Keratinocyte (primary cell): ENCODE data around the gene CHMP2B. TPM values are rescaled to one million over a fixed set of nuclear protein-coding genes. Genes with fewer than 3 reads are reported as not detected.

Experiments
- DNase-seq: peaks from one replicate; pipeline ENCODE4 v3.0.0-alpha.2; 2011; ENCODE audit warnings: low read depth, missing footprints, low spot score
- FAIRE-seq: peaks from 2 replicates; lab custom pipeline; 2011; peaks lifted over from hg19 to GRCh38; lab: Jason Lieb, UNC
- H2AFZ ChIP-seq: 2 replicates; pipeline ENCODE4 v1.6.0; 2012; ENCODE audit warnings: low read length, control low read depth, inconsistent platforms; ENCODE audit not compliant: control insufficient read depth
- H3K27ac ChIP-seq: 2 replicates; pipeline ENCODE4 v1.5.1; 2011; ENCODE audit warnings: low read length; ENCODE audit not compliant: control insufficient read depth, insufficient read depth
- H3K27me3 ChIP-seq: 3 replicates; pipeline ENCODE4 v1.6.0; 2011; ENCODE audit warnings: low read length; ENCODE audit not compliant: control insufficient read depth, insufficient read depth; ENCODE audit errors: extremely low read depth
- H3K36me3 ChIP-seq, 2 experiments: 2 replicates in 1 of 2; 3 replicates in 1 of 2; pipeline ENCODE4 v1.5.1; 2011; ENCODE audit warnings: low read length in 2 of 2, mild to moderate bottlenecking in 1 of 2; ENCODE audit not compliant: control insufficient read depth in 2 of 2, insufficient read depth in 2 of 2; ENCODE audit errors: extremely low read depth in 1 of 2
- H3K4me1 ChIP-seq: 3 replicates; pipeline ENCODE4 v1.5.1; 2011; ENCODE audit warnings: low read length; ENCODE audit not compliant: control insufficient read depth, insufficient read depth; ENCODE audit errors: extremely low read depth
- H3K4me2 ChIP-seq: 3 replicates; pipeline ENCODE4 v1.6.0; 2011; ENCODE audit warnings: low read depth, low read length; ENCODE audit not compliant: control insufficient read depth, insufficient read depth; ENCODE audit errors: extremely low read depth
- H3K4me3 ChIP-seq, 3 experiments: fragments of 200-600 bp in 1 of 3; sonication (generic) in 1 of 3; 2 replicates in 2 of 3; 3 replicates in 1 of 3; pipeline ENCODE4 v1.5.1; 2011 to 2016; ENCODE audit warnings: low read length in 3 of 3, mild to moderate bottlenecking in 3 of 3, control low read depth in 2 of 3, inconsistent platforms in 1 of 3, low read depth in 1 of 3, mixed read lengths in 1 of 3, mixed run types in 1 of 3, moderate library complexity in 1 of 3; ENCODE audit not compliant: control insufficient read depth in 2 of 3, insufficient read depth in 2 of 3; ENCODE audit errors: extremely low read depth in 1 of 3
- H3K79me2 ChIP-seq: 2 replicates; pipeline ENCODE4 v1.6.0; 2012; ENCODE audit warnings: low read length; ENCODE audit not compliant: control insufficient read depth, insufficient read depth
- H3K9ac ChIP-seq: 3 replicates; pipeline ENCODE4 v1.6.0; 2011; ENCODE audit warnings: low read length; ENCODE audit not compliant: control insufficient read depth, insufficient read depth; ENCODE audit errors: extremely low read depth
- H3K9me1 ChIP-seq: 3 replicates; pipeline ENCODE4 v1.6.0; 2011; ENCODE audit warnings: low read length; ENCODE audit not compliant: control insufficient read depth, insufficient read depth; ENCODE audit errors: extremely low read depth
- H3K9me3 ChIP-seq: 2 replicates; pipeline ENCODE4 v1.5.1; 2012; ENCODE audit warnings: low read depth, low read length; ENCODE audit not compliant: control insufficient read depth
- H4K20me1 ChIP-seq: 3 replicates; pipeline ENCODE4 v1.6.0; 2011; ENCODE audit warnings: low read length; ENCODE audit not compliant: control insufficient read depth, insufficient read depth; ENCODE audit errors: extremely low read depth
- CTCF ChIP-seq, 3 experiments: IDR thresholded peaks in 1 of 3; conservative IDR thresholded peaks in 1 of 3; optimal IDR thresholded peaks in 1 of 3; 2 replicates in 2 of 3; 3 replicates in 1 of 3; pipeline versions ENCODE3 to v1.5.1; 2011; ENCODE audit warnings: low read length in 3 of 3, mild to moderate bottlenecking in 3 of 3, moderate library complexity in 2 of 3, control low read depth in 1 of 3, inconsistent platforms in 1 of 3; ENCODE audit not compliant: insufficient read depth in 2 of 3; ENCODE audit errors: extremely low read depth in 1 of 3
- EZH2 ChIP-seq: IDR thresholded peaks from one replicate; pipeline ENCODE4 v1.6.1; 2012; ENCODE audit warnings: inconsistent platforms, mild to moderate bottlenecking, low read length, moderate library complexity
- dilution Hi-C: fragments of 300-500 bp; cut with MboI; formaldehyde crosslinking; loops from one replicate; pipeline ENCODE4 v1.7.0; 2020; ENCODE audit warnings: low sequenced_read_pairs; ENCODE audit not compliant: extremely low pct_ligation_motif_present
- polyA plus RNA-seq, 5 experiments: library from polyadenylated mRNA; depleted of rRNA in 3 of 5; stranded (reverse) in 3 of 5; stranded (forward) in 1 of 5; unstranded in 1 of 5; fragments of >200 nt; gene quantifications; 1 replicate in 1 of 5; 2 replicates in 3 of 5; 3 replicates in 1 of 5; pipeline versions ENCODE4 v1.2.1 to v1.2.3, GENCODE V29; 2011 to 2012; ENCODE audit warnings: missing spikeins in 2 of 5, low read depth in 1 of 5, low replicate concordance in 1 of 5

The CHMP2B gene
- polyA plus RNA-seq, 1 donor (not counting 4 experiments of a cell fraction or from before 2014, with no cell fraction given) = 38.2 TPM

- Histone ChIP-seq H2AFZ (no peak overlapping the region), H3K4me2 (no peak overlapping the region), H3K27me3 (no peaks in the 10 kb centered on the region), H3K4me3 (no peak overlapping the region), H3K79me2 (no peaks in the 10 kb centered on the region), H4K20me1 (no peaks in the 10 kb centered on the region), H3K9me3 (no peaks in the 10 kb centered on the region), H3K36me3 (no peaks in the 10 kb centered on the region), H3K9me1 (no peaks in the 10 kb centered on the region), H3K4me1 (peaks cover 6% of the 10 kb centered on the region), H3K9ac (no peak overlapping the region), H3K27ac (no peak overlapping the region)
- DNase-seq (no peak), FAIRE-seq (no peak)
- TF ChIP-seq EZH2 (no peak), CTCF (optimal IDR thresholded peaks at IDR 0.05 in 1 of 3, IDR thresholded peaks at IDR 0.05 in 1 of 3, conservative IDR thresholded peaks at IDR 0.05 in 1 of 3; ENCODE audit: extremely low read depth in 1 of 3, insufficient read depth in 2 of 3, low read length in 3 of 3) (no peak)
- dilution Hi-C loops = no loop called here
These were observed 25.4 kb upstream of the CHMP2B start for GRCh38 chr3:87201727-87202126.

GRCh38 chr3:87203809-87204208 is 23.3 kb upstream of the CHMP2B start:
- H4K20me1 ChIP-seq = no peaks in the 10 kb centered on the region
- DNase-seq (no peak), FAIRE-seq (no peak)
- H3K79me2 ChIP-seq = no peaks in the 10 kb centered on the region
- no peaks in the 10 kb centered on the region for H3K9me1 ChIP-seq
- H3K4me3 ChIP-seq = no peak overlapping the region
- no peak overlapping the region for H3K9ac ChIP-seq
- dilution Hi-C loops = no loop called here
- no peaks in the 10 kb centered on the region for H3K27me3 ChIP-seq
- peak overlapping the region; percentile 12 for H2AFZ ChIP-seq
- no peaks in the 10 kb centered on the region for H3K36me3 ChIP-seq
- H3K4me1 ChIP-seq = peaks cover 19% of the 10 kb centered on the region
- no peak for TF ChIP-seq CTCF (optimal IDR thresholded peaks at IDR 0.05 in 1 of 3, IDR thresholded peaks at IDR 0.05 in 1 of 3, conservative IDR thresholded peaks at IDR 0.05 in 1 of 3; ENCODE audit: extremely low read depth in 1 of 3, insufficient read depth in 2 of 3, low read length in 3 of 3)
- no peak for TF ChIP-seq EZH2
- no peaks in the 10 kb centered on the region for H3K9me3 ChIP-seq
- no peak overlapping the region for H3K27ac ChIP-seq
- no peak overlapping the region for H3K4me2 ChIP-seq
